OCI-LY1 (cell line): Measurements from ENCODE around the gene CCDC85A.

Experiments
- H2AFZ ChIP-seq: fragments of 200-600 bp; sonication (generic), shearing (Covaris generic); 2 replicates; pipeline ENCODE4 v1.6.0; 2014; ENCODE audit warnings: antibody characterized with exemption, mild to moderate bottlenecking, low read length
- H3F3A ChIP-seq: fragments of 200-600 bp; sonication (generic), shearing (Covaris generic); 2 replicates; pipeline ENCODE4 v1.6.0; 2014; ENCODE audit warnings: mild to moderate bottlenecking, antibody characterized with exemption, low read length, moderate library complexity; ENCODE audit not compliant: insufficient read depth
- H3K27ac ChIP-seq: fragments of 200-600 bp; sonication (generic); 2 replicates; pipeline ENCODE4 v1.5.1; 2014; ENCODE audit warnings: low read length, mixed run types, mild to moderate bottlenecking, low read depth; ENCODE audit not compliant: poor library complexity, severe bottlenecking
- H3K27me3 ChIP-seq: fragments of 200-600 bp; sonication (generic); 2 replicates; pipeline ENCODE4 v1.6.0; 2014; ENCODE audit warnings: antibody characterized with exemption, mild to moderate bottlenecking, low read length, moderate library complexity; ENCODE audit not compliant: insufficient read depth
- H3K36me3 ChIP-seq: fragments of 200-600 bp; sonication (generic); 2 replicates; pipeline ENCODE4 v1.6.1; 2014; ENCODE audit warnings: mild to moderate bottlenecking, antibody characterized with exemption, low read length, moderate library complexity, mixed read lengths; ENCODE audit not compliant: insufficient read depth
- H3K4me1 ChIP-seq: fragments of 200-600 bp; sonication (generic); 2 replicates; pipeline ENCODE4 v1.5.1; 2014; ENCODE audit warnings: mild to moderate bottlenecking, low read length, moderate library complexity; ENCODE audit not compliant: insufficient read depth, severe bottlenecking
- H3K4me2 ChIP-seq: fragments of 200-600 bp; sonication (generic), shearing (Covaris generic); 2 replicates; pipeline ENCODE4 v1.6.1; 2014; ENCODE audit warnings: low read length
- H3K4me3 ChIP-seq: fragments of 200-600 bp; sonication (generic); 2 replicates; pipeline ENCODE4 v1.5.1; 2014; ENCODE audit warnings: low read length, low read depth, mild to moderate bottlenecking, mixed read lengths; ENCODE audit not compliant: poor library complexity, severe bottlenecking
- H3K79me2 ChIP-seq: fragments of 200-600 bp; shearing (Covaris generic); 2 replicates; pipeline ENCODE4 v1.6.1; 2016; ENCODE audit warnings: mixed run types, low read length, mixed read lengths; ENCODE audit not compliant: insufficient read depth
- H3K9ac ChIP-seq: fragments of 200-600 bp; sonication (generic), shearing (Covaris generic); 2 replicates; pipeline ENCODE4 v1.6.1; 2014; ENCODE audit warnings: mild to moderate bottlenecking, low read length, mixed read lengths
- H3K9me2 ChIP-seq: fragments of 200-600 bp; sonication (generic), shearing (Covaris generic); 2 replicates; pipeline ENCODE4 v1.6.1; 2014; ENCODE audit warnings: low read depth, mild to moderate bottlenecking, low read length, mixed read lengths
- H3K9me3 ChIP-seq: fragments of 200-600 bp; shearing (Covaris generic); 2 replicates; pipeline ENCODE4 v1.6.1; 2014; ENCODE audit warnings: low read length, mixed read lengths
- H4K20me1 ChIP-seq: fragments of 200-600 bp; sonication (generic), shearing (Covaris generic); 2 replicates; pipeline ENCODE4 v1.6.0; 2016; ENCODE audit warnings: mild to moderate bottlenecking, low read length; ENCODE audit not compliant: insufficient read depth
- EZH2 ChIP-seq: fragments of 200-600 bp; sonication (generic), shearing (Covaris generic); IDR thresholded peaks from 2 replicates; pipeline ENCODE4 v1.8.0; 2017; ENCODE audit warnings: borderline replicate concordance, mixed run types, mild to moderate bottlenecking, antibody characterized with exemption, low read length, moderate library complexity, mixed read lengths
- TF ChIP-seq, protein P1 (sequence below): fragments of 200-600 bp; sonication (generic), shearing (Covaris generic); IDR thresholded peaks from 2 replicates; pipeline ENCODE4 v1.5.1; 2017; ENCODE audit warnings: mild to moderate bottlenecking, antibody characterized with exemption, low read length, moderate library complexity, mixed read lengths

The CCDC85A gene

DNA sequence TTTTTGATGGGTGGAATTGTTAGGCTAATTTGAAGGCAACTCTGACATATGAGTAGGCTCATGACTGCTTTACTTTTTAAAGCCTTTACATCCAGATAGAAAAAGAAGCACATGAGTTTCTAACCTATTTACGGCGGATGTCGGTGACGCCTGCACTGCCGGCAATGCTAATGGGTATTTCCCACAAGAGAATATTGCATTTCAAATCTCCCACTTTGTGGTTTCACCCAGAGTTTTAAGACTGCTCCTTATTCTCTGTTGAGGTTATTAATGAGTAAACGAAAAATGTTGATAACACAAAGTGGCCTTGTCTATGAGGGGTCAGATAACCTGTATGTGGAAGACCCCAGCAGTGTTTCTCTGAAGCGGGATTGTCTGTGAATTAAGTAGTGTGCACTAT is 14.0 kb downstream of the CCDC85A start:
- Histone ChIP-seq H3K9me2 (no peaks in the 10 kb centered on the region), H4K20me1 (no peaks in the 10 kb centered on the region), H2AFZ (no peak overlapping the region), H3F3A (no peaks in the 10 kb centered on the region), H3K27me3 (no peaks in the 10 kb centered on the region), H3K4me2 (no peak overlapping the region), H3K4me3 (no peak overlapping the region), H3K36me3 (no peaks in the 10 kb centered on the region), H3K27ac (no peak overlapping the region), H3K9me3 (no peaks in the 10 kb centered on the region), H3K79me2 (no peaks in the 10 kb centered on the region), H3K9ac (no peak overlapping the region), H3K4me1 (no peaks in the 10 kb centered on the region)
- no peak for TF ChIP-seq EZH2

DNA sequence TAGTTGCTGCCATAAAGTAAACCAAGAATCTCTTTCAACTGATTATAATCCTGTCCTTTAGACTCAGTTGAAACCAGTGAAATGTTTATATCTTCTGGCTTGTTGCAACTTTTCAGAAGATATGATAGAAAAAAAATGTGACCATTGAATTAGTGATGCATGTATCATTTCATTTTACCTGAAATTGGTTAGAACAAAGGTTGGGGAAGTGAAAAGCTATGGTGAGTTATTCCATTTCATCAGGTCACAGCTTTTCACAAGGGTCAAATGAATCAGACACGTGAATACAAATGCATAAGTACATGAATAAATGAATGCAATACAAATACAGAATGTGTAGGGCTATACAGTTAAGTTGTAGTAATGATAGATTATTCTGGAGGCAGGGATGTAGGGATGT is 15.1 kb downstream of the CCDC85A start:
- Histone ChIP-seq H3F3A (no peaks in the 10 kb centered on the region), H3K27ac (no peak overlapping the region), H3K27me3 (no peaks in the 10 kb centered on the region), H3K79me2 (no peaks in the 10 kb centered on the region), H3K36me3 (no peaks in the 10 kb centered on the region), H3K9ac (no peak overlapping the region), H4K20me1 (no peaks in the 10 kb centered on the region), H3K4me1 (no peaks in the 10 kb centered on the region), H3K9me3 (no peaks in the 10 kb centered on the region), H3K9me2 (no peaks in the 10 kb centered on the region), H3K4me3 (no peak overlapping the region), H2AFZ (no peak overlapping the region), H3K4me2 (no peak overlapping the region)
- TF ChIP-seq EZH2 = no peak
- TF ChIP-seq, protein P1, sequence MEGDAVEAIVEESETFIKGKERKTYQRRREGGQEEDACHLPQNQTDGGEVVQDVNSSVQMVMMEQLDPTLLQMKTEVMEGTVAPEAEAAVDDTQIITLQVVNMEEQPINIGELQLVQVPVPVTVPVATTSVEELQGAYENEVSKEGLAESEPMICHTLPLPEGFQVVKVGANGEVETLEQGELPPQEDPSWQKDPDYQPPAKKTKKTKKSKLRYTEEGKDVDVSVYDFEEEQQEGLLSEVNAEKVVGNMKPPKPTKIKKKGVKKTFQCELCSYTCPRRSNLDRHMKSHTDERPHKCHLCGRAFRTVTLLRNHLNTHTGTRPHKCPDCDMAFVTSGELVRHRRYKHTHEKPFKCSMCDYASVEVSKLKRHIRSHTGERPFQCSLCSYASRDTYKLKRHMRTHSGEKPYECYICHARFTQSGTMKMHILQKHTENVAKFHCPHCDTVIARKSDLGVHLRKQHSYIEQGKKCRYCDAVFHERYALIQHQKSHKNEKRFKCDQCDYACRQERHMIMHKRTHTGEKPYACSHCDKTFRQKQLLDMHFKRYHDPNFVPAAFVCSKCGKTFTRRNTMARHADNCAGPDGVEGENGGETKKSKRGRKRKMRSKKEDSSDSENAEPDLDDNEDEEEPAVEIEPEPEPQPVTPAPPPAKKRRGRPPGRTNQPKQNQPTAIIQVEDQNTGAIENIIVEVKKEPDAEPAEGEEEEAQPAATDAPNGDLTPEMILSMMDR = no peak

DNA sequence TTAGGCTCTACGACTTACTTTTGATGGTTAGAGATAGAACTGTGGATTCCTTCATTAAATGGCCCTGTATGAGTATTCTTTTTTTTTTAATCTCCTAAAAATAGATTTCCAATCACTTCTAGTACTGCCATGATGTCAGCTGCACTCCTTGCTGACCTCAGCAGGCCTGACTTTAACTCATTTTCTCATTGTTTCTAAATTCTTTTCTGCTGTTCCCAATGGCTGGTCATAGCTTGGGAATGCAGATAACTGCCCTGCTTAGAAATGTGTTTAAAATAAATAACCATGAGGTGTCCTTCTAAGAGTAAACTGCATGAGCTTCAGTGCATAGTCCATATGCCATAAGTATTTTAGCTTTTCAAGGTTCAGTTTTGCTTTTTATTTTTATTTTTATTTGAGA is 15.7 kb downstream of the CCDC85A start:
- TF ChIP-seq, protein P1 = no peak
- TF ChIP-seq EZH2 = no peak
- no peaks in the 10 kb centered on the region for H4K20me1 ChIP-seq
- no peaks in the 10 kb centered on the region for H3K36me3 ChIP-seq
- H3K9me3 ChIP-seq = no peaks in the 10 kb centered on the region
- H3K79me2 ChIP-seq = no peaks in the 10 kb centered on the region
- H3K4me1 ChIP-seq = no peaks in the 10 kb centered on the region
- H2AFZ ChIP-seq = no peak overlapping the region
- H3K27ac ChIP-seq = no peak overlapping the region
- no peaks in the 10 kb centered on the region for H3F3A ChIP-seq
- no peak overlapping the region for H3K4me3 ChIP-seq
- H3K27me3 ChIP-seq = no peaks in the 10 kb centered on the region
- no peak overlapping the region for H3K4me2 ChIP-seq
- H3K9ac ChIP-seq = no peak overlapping the region
- H3K9me2 ChIP-seq = no peaks in the 10 kb centered on the region

DNA sequence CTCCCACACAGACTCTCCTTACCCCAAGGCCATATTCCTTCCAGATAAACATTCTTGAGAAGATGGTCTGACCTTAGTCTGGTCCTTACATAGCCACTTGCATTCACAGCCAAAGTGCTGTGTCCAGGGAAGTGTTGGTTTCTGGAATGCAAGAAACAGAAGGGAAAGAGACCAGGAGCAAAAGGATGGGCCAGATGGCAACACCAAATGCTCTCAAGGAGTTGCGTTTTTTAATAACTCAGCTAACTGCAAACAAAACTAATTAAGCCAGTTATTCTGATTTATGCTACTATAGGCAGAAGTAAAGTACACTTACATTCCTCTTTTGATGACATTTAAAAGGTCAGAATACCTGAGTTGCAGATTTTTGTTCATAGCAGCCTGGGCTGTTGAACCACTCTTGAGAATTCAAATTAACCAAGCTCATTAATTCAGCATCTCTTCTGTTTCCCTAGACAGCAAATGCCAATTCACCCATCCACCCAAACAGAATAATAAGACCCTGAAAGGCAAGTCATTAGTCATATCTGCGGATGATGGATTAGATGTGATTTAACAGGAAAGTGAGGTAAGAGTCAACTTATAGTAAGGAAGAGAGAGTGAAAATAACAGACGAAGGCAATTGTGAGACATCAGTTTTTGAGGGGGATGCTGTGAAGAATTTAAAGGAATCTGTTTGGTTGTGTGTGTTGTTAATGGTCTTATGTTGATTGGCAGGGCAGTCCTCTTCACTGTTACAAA is 18.8 kb downstream of the CCDC85A start:
- H2AFZ ChIP-seq = no peak overlapping the region
- H3K9me2 ChIP-seq = no peaks in the 10 kb centered on the region
- no peak overlapping the region for H3K9ac ChIP-seq
- H3K4me3 ChIP-seq = no peak overlapping the region
- no peaks in the 10 kb centered on the region for H3K9me3 ChIP-seq
- no peaks in the 10 kb centered on the region for H3F3A ChIP-seq
- TF ChIP-seq EZH2 = no peak
- TF ChIP-seq, protein P1 = no peak
- 0 out of 2 replicates have a peak, but pooled peaks cover 3% of the 10 kb centered on the region for H3K27me3 ChIP-seq
- no peak overlapping the region for H3K27ac ChIP-seq
- no peaks in the 10 kb centered on the region for H3K79me2 ChIP-seq
- no peak overlapping the region for H3K4me2 ChIP-seq
- no peaks in the 10 kb centered on the region for H3K4me1 ChIP-seq
- no peaks in the 10 kb centered on the region for H3K36me3 ChIP-seq
- H4K20me1 ChIP-seq = no peaks in the 10 kb centered on the region
